NCI-H82 treated with DMSO at 0.1 percent for 48 hours (cell line): ENCODE measurements around the gene CRMP1.
A peak's percentile ranks its signal among the peaks of the same experiment; 100 is the strongest.

ENCODE experiments used
- DNase-seq: peaks from one replicate; lab custom pipeline; 2025; ENCODE audit not compliant: unreplicated experiment; lab: John Stamatoyannopoulos, UW

The CRMP1 gene

GRCh38 chr4:5921101-5921980, 28.5 kb upstream of the CRMP1 start:
- no peak for DNase-seq

DNA sequence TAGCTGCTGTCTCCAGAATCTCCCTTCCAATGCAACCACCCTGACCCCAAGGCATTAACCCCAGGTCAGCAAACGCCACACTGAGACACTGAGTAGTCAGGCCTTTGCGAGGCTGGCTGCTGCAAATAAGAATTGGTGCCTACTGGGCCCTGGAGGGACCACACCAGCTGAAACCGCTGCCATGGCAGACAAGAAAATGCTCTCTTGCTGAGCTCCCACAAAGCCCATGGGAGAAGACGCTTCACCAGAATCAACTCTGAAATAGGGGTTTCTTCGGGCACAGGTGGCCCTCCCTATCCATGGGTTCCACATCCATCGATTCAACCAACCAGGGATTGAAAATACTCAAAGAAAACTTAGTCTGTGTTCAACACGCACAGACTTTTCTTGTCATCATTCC, 26.7 kb upstream of the CRMP1 start:
- no peak for DNase-seq

DNA sequence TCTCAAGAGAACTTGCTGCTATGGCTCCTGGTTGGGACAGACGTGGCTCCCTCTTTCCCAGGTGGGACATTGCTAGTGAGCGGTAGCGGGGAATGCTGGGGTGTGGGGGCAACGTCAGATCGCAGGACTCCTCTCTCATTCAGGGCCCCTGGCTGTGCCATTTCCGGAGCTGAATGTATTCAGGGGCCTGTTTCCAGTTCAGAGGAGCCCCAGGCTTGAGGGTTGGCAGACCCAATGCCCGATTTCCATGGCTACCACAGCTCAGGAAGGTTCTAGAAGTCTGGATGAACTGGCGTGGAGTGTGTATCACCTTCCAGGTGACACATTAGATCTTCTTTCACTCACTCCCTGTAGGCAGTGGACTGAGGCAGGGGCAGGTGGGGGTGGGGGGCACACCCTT, 26.2 kb upstream of the CRMP1 start:
- DNase-seq = no peak

DNA sequence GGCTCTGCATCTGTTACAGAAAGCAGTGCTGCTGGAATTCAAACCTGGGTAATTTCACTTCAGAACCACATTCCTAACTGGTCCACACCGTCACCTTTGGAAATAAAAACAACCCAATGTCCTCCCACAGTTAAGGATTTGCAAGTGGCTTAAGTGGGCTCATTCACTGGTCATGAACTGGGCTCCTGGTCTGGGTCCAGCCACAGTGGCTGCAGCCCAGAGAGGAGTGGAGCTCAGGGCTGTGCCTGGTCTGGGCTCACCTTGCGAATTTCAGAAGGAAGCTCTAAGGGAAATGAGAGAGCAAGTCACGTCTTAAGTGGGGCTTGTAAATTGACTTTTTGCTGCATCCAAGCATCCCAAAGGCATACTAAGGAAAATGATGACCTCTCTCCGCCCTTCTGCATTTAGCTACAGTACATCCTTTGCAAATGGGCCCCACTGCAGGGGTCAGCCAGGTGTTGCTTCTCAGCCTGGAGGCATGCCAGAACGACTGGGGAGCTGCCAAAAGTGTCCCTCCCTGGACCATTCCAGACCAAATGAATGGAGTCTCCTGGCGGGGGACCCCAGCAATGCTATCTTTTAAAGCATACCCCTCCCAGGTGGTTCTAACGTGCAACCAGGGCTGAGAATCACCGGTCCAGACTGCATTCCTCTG, 25.6 kb upstream of the CRMP1 start:
- no peak for DNase-seq

GRCh38 chr4:5917672-5918071, 24.8 kb upstream of the CRMP1 start:
- DNase-seq = no peak

GRCh38 chr4:5916229-5916628, 23.3 kb upstream of the CRMP1 start:
- DNase-seq = no peak

GRCh38 chr4:5913454-5913853, 20.6 kb upstream of the CRMP1 start:
- DNase-seq = no peak

- DNase-seq = no peak
These were observed 19.7 kb upstream of the CRMP1 start for GRCh38 chr4:5912614-5913019.

GRCh38 chr4:5908876-5909427, 16.1 kb upstream of the CRMP1 start:
- no peak for DNase-seq

DNA sequence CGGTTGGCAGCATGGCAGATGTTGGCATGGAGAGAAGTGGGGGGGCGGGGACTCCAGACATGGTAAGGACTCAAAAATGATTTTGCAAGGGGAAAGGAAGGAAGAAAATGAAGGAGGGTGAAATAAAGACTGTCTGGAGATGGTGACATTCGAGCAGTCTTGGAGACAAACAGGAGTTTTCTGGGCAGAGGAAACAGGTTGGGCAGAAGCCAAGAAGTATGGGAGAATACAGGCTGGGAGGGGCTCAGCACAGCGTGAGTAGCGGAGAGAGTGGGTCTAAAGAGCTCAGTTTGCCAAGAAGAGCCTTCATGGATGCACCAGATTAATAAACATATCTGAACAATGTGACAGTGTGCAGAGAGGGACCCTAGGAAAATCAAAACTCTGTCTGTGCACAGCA, 13.3 kb upstream of the CRMP1 start:
- no peak for DNase-seq

DNA sequence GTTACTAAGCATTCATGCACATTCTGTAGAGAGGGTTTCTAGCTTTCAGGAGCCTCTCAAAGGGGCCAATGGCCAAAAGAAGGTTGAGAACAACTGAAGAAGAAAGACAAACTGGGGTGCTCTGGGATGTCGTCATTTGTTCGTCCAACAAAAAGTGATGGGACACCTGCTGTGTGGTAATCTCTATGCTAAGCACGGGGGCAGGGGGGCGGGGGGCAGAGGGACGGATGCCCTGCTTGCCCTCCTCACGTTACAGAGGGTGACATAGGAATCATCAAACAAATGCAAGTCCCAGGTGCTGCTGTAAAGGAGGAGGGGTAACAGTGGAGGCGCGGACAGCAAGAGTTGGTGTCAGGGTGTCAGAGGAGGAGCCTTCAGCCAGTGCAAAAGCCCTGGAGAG, 12.8 kb upstream of the CRMP1 start:
- DNase-seq = no peak

GRCh38 chr4:5900844-5901243, 8.0 kb upstream of the CRMP1 start:
- DNase-seq = no peak

GRCh38 chr4:5899881-5900280, 7.0 kb upstream of the CRMP1 start:
- DNase-seq = no peak

DNA sequence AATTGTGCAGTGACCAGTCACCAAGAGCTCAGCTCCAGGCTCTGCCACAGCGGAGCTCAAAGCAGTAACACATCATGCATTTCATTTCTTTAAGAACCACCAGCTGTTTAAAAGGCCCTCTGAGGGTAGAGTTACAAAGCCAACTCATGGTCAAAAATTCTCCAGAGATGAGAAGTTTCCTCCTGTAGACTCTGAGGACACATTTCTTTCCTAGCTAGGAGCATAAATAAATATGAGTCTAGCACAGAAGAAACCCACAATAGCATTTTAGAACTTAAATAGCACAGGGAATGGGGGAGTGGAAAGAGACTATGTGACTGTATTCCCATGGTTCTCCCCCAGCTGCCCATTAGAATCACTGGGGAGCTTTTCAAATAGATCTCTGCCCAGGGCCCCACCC, 6.5 kb upstream of the CRMP1 start:
- DNase-seq = no peak

- no peak for DNase-seq
These were observed 4.8 kb upstream of the CRMP1 start for GRCh38 chr4:5897674-5898073.

- DNase-seq = no peak
These were observed 2.4 kb upstream of the CRMP1 start for GRCh38 chr4:5895287-5895686.

- DNase-seq = peak; percentile 61
These were observed 1.4 kb upstream of the CRMP1 start for GRCh38 chr4:5894266-5894665.

DNA sequence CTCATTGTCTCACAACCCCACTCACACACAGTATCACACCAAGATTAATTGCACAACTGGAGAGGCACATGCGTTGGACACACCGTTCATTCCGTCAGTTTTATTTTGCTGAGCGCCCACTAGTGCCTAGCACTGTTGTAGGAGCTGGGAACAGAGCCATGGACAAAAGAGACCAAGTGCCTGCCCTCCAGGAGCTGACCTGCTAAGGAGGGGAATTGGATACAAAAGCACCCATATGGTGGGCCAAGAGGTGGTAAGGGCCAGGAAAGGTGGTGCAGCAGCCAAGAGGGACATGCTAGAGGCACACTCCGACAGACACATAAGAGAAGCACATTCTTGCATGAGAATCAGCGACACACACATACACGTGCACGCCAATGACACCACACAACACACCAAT, 705 bp upstream of the CRMP1 start:
- no peak for DNase-seq

DNA sequence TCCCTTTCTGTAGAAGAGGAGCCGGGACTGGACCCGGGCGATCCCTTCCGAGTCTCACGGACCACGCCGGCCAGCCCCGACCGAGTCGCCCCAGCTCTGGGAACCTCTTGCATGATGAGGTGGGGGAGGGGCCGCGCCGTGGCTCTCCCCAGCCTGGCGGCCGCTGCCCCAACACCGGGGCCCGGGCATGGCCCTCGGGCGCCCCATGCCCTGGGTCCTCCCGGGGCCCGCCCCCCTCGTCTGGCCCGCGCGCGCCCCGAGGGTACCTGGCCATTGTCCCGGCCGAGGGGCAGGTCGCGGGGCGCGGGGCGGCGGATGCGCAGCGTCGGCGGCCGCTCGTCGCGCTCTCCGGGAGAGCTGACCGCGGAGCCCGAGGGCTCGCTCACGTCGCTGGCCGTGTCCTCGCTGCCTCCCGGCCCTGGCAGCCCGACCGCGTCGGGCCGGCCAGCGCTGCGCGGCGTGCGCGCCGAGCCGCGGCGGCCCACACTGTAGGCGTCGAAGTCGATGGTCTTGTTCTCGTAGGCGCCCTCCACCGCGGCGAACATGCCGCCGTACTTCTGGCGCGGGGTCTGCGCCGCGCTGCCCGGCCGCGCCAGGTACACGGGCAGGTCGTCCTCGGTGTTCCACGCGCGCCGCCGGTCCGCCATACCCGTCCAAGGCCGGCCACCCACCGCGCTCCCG, 423 bp downstream of the CRMP1 start:
- DNase-seq = no peak

DNA sequence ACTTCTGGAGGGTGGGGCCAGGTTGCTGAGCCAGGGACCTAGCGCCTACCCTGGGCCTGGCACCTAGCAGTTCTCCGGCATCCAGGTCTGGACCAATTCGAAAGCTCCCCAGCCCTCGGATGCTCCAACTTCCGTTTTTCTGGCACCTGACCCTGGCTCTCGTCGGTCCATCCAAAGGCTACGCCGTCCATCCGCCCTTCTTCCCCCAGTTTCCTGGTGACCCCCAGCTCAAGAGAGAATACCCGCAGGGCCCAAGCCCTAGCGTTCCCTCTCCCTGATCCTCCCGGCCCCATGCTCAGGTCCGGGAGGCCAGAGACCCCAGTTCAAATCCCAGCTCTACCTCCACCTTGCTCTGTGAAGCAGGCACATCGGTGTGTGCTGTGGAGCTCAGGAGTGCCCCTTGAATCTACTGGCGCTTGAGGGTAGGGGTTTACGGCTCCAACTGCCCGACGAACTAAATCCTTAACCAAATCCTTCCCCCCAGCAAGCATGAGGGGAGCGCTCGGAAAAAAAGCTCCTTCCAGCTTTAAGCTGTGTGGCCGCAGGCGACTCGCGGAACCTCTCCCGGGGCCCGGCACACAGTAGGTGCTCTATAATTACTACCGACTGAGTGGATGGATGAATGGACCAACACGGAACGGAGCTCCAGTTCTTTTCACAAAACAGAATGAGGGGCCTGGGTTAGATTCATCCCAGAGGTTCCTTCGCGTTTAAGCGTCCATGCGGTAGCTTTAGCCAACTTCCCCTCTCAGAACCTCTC, 1.1 kb downstream of the CRMP1 start:
- DNase-seq = no peak
